Activated B cell treated with CpG ODN at 0.5 μM for 24 hours (primary cell): Measurements from ENCODE around the gene TCF7L2. TPM values are rescaled to one million over a fixed set of nuclear protein-coding genes. Genes with fewer than 3 reads are reported as not detected.

Source experiments
- ATAC-seq: fragments of 200-7000 bp; cut with Tn5 transposase; one replicate; pipeline ENCODE4 v1.10.0; 2021; ENCODE audit warnings: low read depth, mild to moderate bottlenecking, moderate library complexity
- CTCF ChIA-PET: fragments of 350-600 bp; sonication (Branson Sonifier 250); formaldehyde crosslinking; loops from one replicate; lab custom pipeline; 2021; ENCODE audit warnings: antibody characterized with exemption; lab: Charles Lee
- POLR2A ChIA-PET: fragments of 350-600 bp; sonication (Branson Sonifier 250); formaldehyde crosslinking; loops from one replicate; lab custom pipeline; 2021; ENCODE audit warnings: antibody characterized with exemption; lab: Charles Lee
- DNase-seq: peaks from one replicate; pipeline ENCODE4 v3.0.0; 2022
- H3K27ac Mint-ChIP-seq: one replicate; pipeline ENCODE4 v1.8.0; 2020; ENCODE audit warnings: mixed read lengths
- H3K27me3 Mint-ChIP-seq: one replicate; pipeline ENCODE4 v1.8.0; 2021; ENCODE audit warnings: mixed read lengths
- H3K36me3 Mint-ChIP-seq: one replicate; pipeline ENCODE4 v1.8.0; 2021; ENCODE audit warnings: low read depth, mixed read lengths
- H3K4me1 Mint-ChIP-seq: one replicate; pipeline ENCODE4 v1.8.0; 2021; ENCODE audit warnings: mixed read lengths
- H3K4me3 Mint-ChIP-seq: one replicate; pipeline ENCODE4 v1.8.0; 2020; ENCODE audit warnings: mild to moderate bottlenecking, mixed read lengths
- H3K9me3 Mint-ChIP-seq: one replicate; pipeline ENCODE4 v1.8.0; 2020; ENCODE audit warnings: mixed read lengths
- CTCF ChIP-seq: fragments of 200-600 bp; IDR thresholded peaks from one replicate; pipeline ENCODE4 v1.8.0; 2022; ENCODE audit warnings: antibody characterized with exemption, mild to moderate bottlenecking
- intact Hi-C: fragments of 100-400 bp; cut with micrococcal nuclease; formaldehyde crosslinking; loops from one replicate; pipeline ENCODE4 v1.15.1; 2024
- total RNA-seq: library from RNA; stranded (reverse); gene quantifications from 2 replicates; pipeline ENCODE4 v1.2.3, GENCODE V29; 2022

The TCF7L2 gene
- total RNA-seq, 1 donor from 2014 or later = 2.2 TPM

DNA sequence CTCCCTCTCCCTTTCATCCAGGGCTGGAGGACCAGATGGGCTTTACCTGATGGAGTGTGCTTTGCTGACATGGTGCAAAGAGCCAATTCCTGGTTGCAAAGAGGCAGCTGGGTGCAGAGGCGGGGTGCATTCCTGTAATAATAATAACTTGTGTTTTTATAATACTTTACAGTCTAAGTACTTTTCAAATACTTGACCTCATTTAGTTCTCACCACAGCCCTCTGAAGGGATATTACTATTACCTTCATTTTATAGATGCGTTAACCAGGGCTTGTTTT is 70.4 kb downstream of the TCF7L2 start:
- ATAC-seq (no peak), DNase-seq (no peak)
- CTCF ChIA-PET = no interaction called here
- H3K4me1 Mint-ChIP-seq = no peaks in the 10 kb centered on the region
- no peak overlapping the region for H3K4me3 Mint-ChIP-seq
- H3K36me3 Mint-ChIP-seq = no peaks in the 10 kb centered on the region
- intact Hi-C loops = no loop called here
- TF ChIP-seq CTCF = no peak
- H3K27me3 Mint-ChIP-seq = no peaks in the 10 kb centered on the region
- H3K9me3 Mint-ChIP-seq = no peaks in the 10 kb centered on the region
- H3K27ac Mint-ChIP-seq = no peak overlapping the region
- POLR2A ChIA-PET = no interaction called here

- Mint-ChIP-seq H3K4me1 (no peaks in the 10 kb centered on the region), H3K36me3 (no peaks in the 10 kb centered on the region), H3K27me3 (no peaks in the 10 kb centered on the region), H3K9me3 (no peaks in the 10 kb centered on the region), H3K4me3 (no peak overlapping the region), H3K27ac (no peak overlapping the region)
- intact Hi-C loops = no loop called here
- CTCF ChIA-PET = no interaction called here
- POLR2A ChIA-PET = no interaction called here
- no peak for ATAC-seq
- no peak for TF ChIP-seq CTCF
- DNase-seq = no peak
Observed at GRCh38 chr10:113020838-113021237, 70.8 kb downstream of the TCF7L2 start.

- no peak for TF ChIP-seq CTCF
- Mint-ChIP-seq H3K27me3 (no peaks in the 10 kb centered on the region), H3K4me3 (no peak overlapping the region), H3K9me3 (no peaks in the 10 kb centered on the region), H3K4me1 (no peaks in the 10 kb centered on the region), H3K36me3 (no peaks in the 10 kb centered on the region), H3K27ac (no peak overlapping the region)
- intact Hi-C loops = no loop called here
- DNase-seq = no peak
- no peak for ATAC-seq
- POLR2A ChIA-PET = no interaction called here
- CTCF ChIA-PET = no interaction called here
Observed at GRCh38 chr10:113021268-113022040, 71.4 kb downstream of the TCF7L2 start.

GRCh38 chr10:113022265-113022664 is 72.2 kb downstream of the TCF7L2 start:
- CTCF ChIA-PET = no interaction called here
- no peak overlapping the region for H3K4me3 Mint-ChIP-seq

DNA sequence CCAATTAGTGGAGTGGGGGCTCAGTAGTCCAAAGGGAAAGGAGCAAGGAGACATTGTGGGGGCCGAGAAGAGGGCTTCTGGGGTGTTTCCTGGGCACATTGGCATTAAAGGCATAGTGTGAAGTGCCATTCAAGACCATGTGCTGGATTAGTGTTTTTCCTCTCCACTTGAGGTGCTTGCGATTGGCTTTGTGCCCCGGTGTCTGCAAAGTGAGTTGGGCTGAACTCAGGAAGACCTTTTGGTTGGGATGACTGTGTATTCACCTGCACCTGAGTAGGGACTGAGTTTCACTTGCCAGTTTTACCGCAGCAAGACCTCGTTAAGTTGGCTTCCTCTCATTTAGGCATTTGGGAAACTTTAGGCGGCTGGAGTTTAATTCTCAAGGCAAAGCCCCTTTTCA is 73.0 kb downstream of the TCF7L2 start:
- no peak overlapping the region for H3K27ac Mint-ChIP-seq
- ChIA-PET CTCF (no interaction called here), POLR2A (no interaction called here)
- no peak for DNase-seq
- H3K4me3 Mint-ChIP-seq = no peak overlapping the region
- no peaks in the 10 kb centered on the region for H3K4me1 Mint-ChIP-seq
- no peak for TF ChIP-seq CTCF
- peaks cover 14% of the 10 kb centered on the region for H3K27me3 Mint-ChIP-seq
- H3K36me3 Mint-ChIP-seq = no peaks in the 10 kb centered on the region
- no peaks in the 10 kb centered on the region for H3K9me3 Mint-ChIP-seq
- intact Hi-C loops = no loop called here
- no peak for ATAC-seq

More at GRCh38 chr10:113022265-113022664, 72.2 kb downstream of the TCF7L2 start:
- H3K27me3 Mint-ChIP-seq = peaks cover 8% of the 10 kb centered on the region
- POLR2A ChIA-PET = no interaction called here
- intact Hi-C loops = no loop called here
- no peaks in the 10 kb centered on the region for H3K36me3 Mint-ChIP-seq
- no peak for TF ChIP-seq CTCF
- DNase-seq = no peak
- no peak for ATAC-seq
- no peak overlapping the region for H3K27ac Mint-ChIP-seq
- no peaks in the 10 kb centered on the region for H3K9me3 Mint-ChIP-seq
- H3K4me1 Mint-ChIP-seq = no peaks in the 10 kb centered on the region
